HCT116 (cell line): ENCODE measurements around the gene KRTAP16-1. TPM values are rescaled to one million over a fixed set of nuclear protein-coding genes. Genes with fewer than 3 reads are reported as not detected.

Experiments used
- ATAC-seq: fragments of 200-7000 bp; cut with Tn5 transposase; 2 replicates; pipeline ENCODE4 v1.9.1; 2020; ENCODE audit warnings: mild to moderate bottlenecking, moderate library complexity
- BruUV-seq: library from RNA; stranded (reverse); fragments of 400-500 nt; replicated peaks from 2 replicates; lab custom pipeline; 2021; lab: Mats Ljungman, UMichigan
- CTCF ChIA-PET: fragments of 300-600 bp; sonication (Branson Sonifier 250); formaldehyde crosslinking; loops from one replicate; lab custom pipeline; 2021; ENCODE audit warnings: antibody characterized with exemption; lab: Charles Lee
- POLR2A ChIA-PET: fragments of 300-600, 350-600 bp; sonication (Branson Sonifier 250); formaldehyde crosslinking; loops from one replicate; lab custom pipeline; 2021; ENCODE audit warnings: antibody characterized with exemption; lab: Charles Lee
- RAD21 ChIA-PET, 2 experiments: fragments of 300-600 bp; sonication (Branson Sonifier 250); formaldehyde crosslinking; loops; one replicate each; lab custom pipeline; 2023; ENCODE audit warnings: low total read pairs in 2 of 2; ENCODE audit not compliant: uncharacterized antibody in 2 of 2, unreplicated experiment in 2 of 2, low non-redundant PET in 1 of 2; lab: Charles Lee
- DNase-seq: peaks from one replicate; pipeline ENCODE4 v3.0.0-alpha.2; 2010; ENCODE audit warnings: low read depth, low spot score
- H2AFZ ChIP-seq: fragments of 200-600 bp; shearing (Covaris generic), sonication (generic); 2 replicates; pipeline ENCODE4 v1.6.1; 2017; ENCODE audit warnings: low read depth, mixed run types, mixed read lengths, antibody characterized with exemption, low read length; ENCODE audit not compliant: poor library complexity, severe bottlenecking
- H3K27ac ChIP-seq: 2 replicates; pipeline ENCODE4 v1.5.1; 2012; ENCODE audit warnings: low read depth, low read length
- H3K27me3 ChIP-seq: fragments of 200-600 bp; sonication (generic); 2 replicates; pipeline ENCODE4 v1.6.1; 2016; ENCODE audit warnings: mixed run types, low read length, mixed read lengths; ENCODE audit not compliant: insufficient read depth
- H3K36me3 ChIP-seq, 2 experiments: fragments of 200-500 bp in 1 of 2; fragments of 200-600 bp in 1 of 2; sonication (Bioruptor generic) in 1 of 2; sonication (generic) in 1 of 2; 2 replicates each; pipeline versions ENCODE4 v1.5.1 to v1.6.1; 2014 to 2016; ENCODE audit warnings: low read length in 2 of 2, inconsistent platforms in 1 of 2, mixed read lengths in 1 of 2, mixed run types in 1 of 2; ENCODE audit not compliant: insufficient read depth in 2 of 2, control insufficient read depth in 1 of 2
- H3K4me1 ChIP-seq, 2 experiments: fragments of 200-600 bp in 1 of 2; sonication (generic) in 1 of 2; 2 replicates each; pipeline versions ENCODE4 v1.5.1 to v1.6.1; 2012 to 2017; ENCODE audit warnings: low read length in 2 of 2, inconsistent platforms in 1 of 2, mild to moderate bottlenecking in 1 of 2, mixed read lengths in 1 of 2, mixed run types in 1 of 2, moderate library complexity in 1 of 2; ENCODE audit not compliant: insufficient read depth in 2 of 2, control insufficient read depth in 1 of 2
- H3K4me2 ChIP-seq: fragments of 200-600 bp; sonication (generic); 2 replicates; pipeline ENCODE4 v1.6.1; 2017; ENCODE audit warnings: mixed run types, low read length, mixed read lengths
- H3K4me3 ChIP-seq, 2 experiments: fragments of 200-600 bp in 1 of 2; sonication (generic) in 1 of 2; replicated peaks in 1 of 2; 2 replicates each; pipeline ENCODE4 v1.5.1; 2011 to 2016; ENCODE audit warnings: low read length in 2 of 2, control low read depth in 1 of 2, low read depth in 1 of 2, mild to moderate bottlenecking in 1 of 2, mixed read lengths in 1 of 2, mixed run types in 1 of 2
- H3K79me2 ChIP-seq: fragments of 200-600 bp; sonication (generic); 2 replicates; pipeline ENCODE4 v1.6.1; 2017; ENCODE audit warnings: mild to moderate bottlenecking, mixed run types, low read length, moderate library complexity, mixed read lengths; ENCODE audit not compliant: insufficient read depth
- H3K9ac ChIP-seq: fragments of 200-600 bp; sonication (generic); 2 replicates; pipeline ENCODE4 v1.6.1; 2016; ENCODE audit warnings: low read length, mixed read lengths
- H3K9me2 ChIP-seq: fragments of 200-600 bp; sonication (generic), shearing (Covaris generic); 2 replicates; pipeline ENCODE4 v1.6.1; 2017; ENCODE audit warnings: mixed run types, mild to moderate bottlenecking, moderate library complexity; ENCODE audit not compliant: insufficient read depth
- H3K9me3 ChIP-seq, 2 experiments: fragments of 200-500 bp in 1 of 2; fragments of 200-600 bp in 1 of 2; sonication (Bioruptor generic) in 1 of 2; sonication (generic) in 1 of 2; 2 replicates each; pipeline ENCODE4 v1.6.1; 2014 to 2017; ENCODE audit warnings: low read length in 2 of 2, mixed read lengths in 2 of 2, inconsistent platforms in 1 of 2, low read depth in 1 of 2, mild to moderate bottlenecking in 1 of 2, mixed run types in 1 of 2, moderate library complexity in 1 of 2; ENCODE audit not compliant: control insufficient read depth in 1 of 2, insufficient read depth in 1 of 2
- H4K20me1 ChIP-seq: fragments of 200-600 bp; sonication (generic), shearing (Covaris generic); 2 replicates; pipeline ENCODE4 v1.6.1; 2017; ENCODE audit warnings: mixed run types, mild to moderate bottlenecking, moderate library complexity; ENCODE audit not compliant: insufficient read depth
- CEBPB ChIP-seq: IDR thresholded peaks from 2 replicates; pipeline ENCODE4 v1.6.1; 2012; ENCODE audit warnings: low read depth
- EGR1 ChIP-seq: IDR thresholded peaks from 2 replicates; pipeline ENCODE4 v1.6.1; 2012; ENCODE audit warnings: low read depth
- ELF1 ChIP-seq: IDR thresholded peaks from 2 replicates; pipeline ENCODE4 v1.6.1; 2012; ENCODE audit warnings: low read depth, borderline replicate concordance
- EZH2 ChIP-seq: fragments of 200-600 bp; sonication (generic); IDR thresholded peaks from 2 replicates; pipeline ENCODE4 v1.6.1; 2017; ENCODE audit warnings: antibody characterized with exemption, mixed run types
- JUND ChIP-seq: IDR thresholded peaks from 2 replicates; pipeline ENCODE4 v1.6.1; 2012
- POLR2A ChIP-seq: IDR thresholded peaks from 2 replicates; pipeline ENCODE4 v1.7.0; 2011; ENCODE audit warnings: borderline replicate concordance; ENCODE audit not compliant: insufficient read depth, insufficient read length; ENCODE audit errors: extremely low read depth
- POLR2AphosphoS5 ChIP-seq: IDR thresholded peaks from 2 replicates; pipeline ENCODE4 v1.6.1; 2011; ENCODE audit warnings: mild to moderate bottlenecking, low read depth, low read length, moderate library complexity
- RAD21 ChIP-seq: IDR thresholded peaks from 2 replicates; pipeline ENCODE4 v1.6.1; 2012; ENCODE audit warnings: low read depth, mild to moderate bottlenecking
- SIN3A ChIP-seq: IDR thresholded peaks from 2 replicates; pipeline ENCODE4 v1.6.1; 2012; ENCODE audit warnings: low read depth
- TCF7L2 ChIP-seq: IDR thresholded peaks from 2 replicates; pipeline ENCODE4 v1.7.0; 2011; ENCODE audit warnings: borderline replicate concordance, inconsistent platforms; ENCODE audit not compliant: insufficient read depth, insufficient read length; ENCODE audit errors: extremely low read depth
- YY1 ChIP-seq: IDR thresholded peaks from 2 replicates; pipeline ENCODE4 v1.6.1; 2011; ENCODE audit warnings: low read length, low read depth, moderate library complexity, mild to moderate bottlenecking; ENCODE audit not compliant: insufficient replicate concordance; ENCODE audit errors: extremely low read depth
- intact Hi-C: fragments of 100-400 bp; cut with micrococcal nuclease; formaldehyde crosslinking; loops from 2 replicates; pipeline ENCODE4 v1.10.0; 2022
- total RNA-seq: library from RNA; stranded (reverse); gene quantifications from one replicate; pipeline ENCODE4 v1.2.1, GENCODE V29; 2021; ENCODE audit not compliant: unreplicated experiment
- TF ChIP-seq, protein P1 (sequence below): IDR thresholded peaks from 2 replicates; pipeline ENCODE4 v1.6.1; 2012
- TF ChIP-seq, protein P2 (sequence below): IDR thresholded peaks from 2 replicates; pipeline ENCODE4 v1.6.1; 2011; ENCODE audit warnings: mild to moderate bottlenecking, low read length, moderate library complexity; ENCODE audit not compliant: insufficient replicate concordance; ENCODE audit errors: extremely low read depth

The KRTAP16-1 gene
- total RNA-seq, 1 experiment from 2014 or later = not detected

DNA sequence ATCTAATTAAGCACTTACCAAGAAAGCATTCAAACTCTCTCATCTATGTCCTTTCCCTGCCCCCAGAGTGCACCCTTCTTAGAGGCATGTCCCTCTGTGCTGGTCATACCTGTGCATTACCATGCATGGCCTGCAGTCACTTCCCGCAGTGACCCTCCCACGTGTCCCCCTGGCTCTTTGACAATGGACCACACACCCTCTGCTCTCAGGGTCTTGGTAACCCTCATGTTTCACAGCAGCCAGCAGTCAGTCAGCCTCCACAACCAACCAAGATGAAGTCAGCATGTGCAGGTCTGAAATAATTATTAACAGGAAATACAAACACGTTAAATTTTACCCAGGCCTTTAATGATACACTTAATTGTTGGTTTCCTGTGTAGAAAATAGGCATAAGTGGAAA lies 31.4 kb upstream of the KRTAP16-1 start:
- Histone ChIP-seq H3K4me2 (no peak overlapping the region), H3K27me3 (no peaks in the 10 kb centered on the region), H3K9ac (no peak overlapping the region), H4K20me1 (no peaks in the 10 kb centered on the region), H3K9me2 (no peaks in the 10 kb centered on the region)
- BruUV-seq = no TSS peak
- POLR2A ChIA-PET = no interaction called here
- TF ChIP-seq POLR2A = no peak
- TF ChIP-seq, protein P1, sequence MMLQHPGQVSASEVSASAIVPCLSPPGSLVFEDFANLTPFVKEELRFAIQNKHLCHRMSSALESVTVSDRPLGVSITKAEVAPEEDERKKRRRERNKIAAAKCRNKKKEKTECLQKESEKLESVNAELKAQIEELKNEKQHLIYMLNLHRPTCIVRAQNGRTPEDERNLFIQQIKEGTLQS = no peak
- no peak for TF ChIP-seq POLR2AphosphoS5
- no peak for TF ChIP-seq CEBPB
- TF ChIP-seq, protein P2, sequence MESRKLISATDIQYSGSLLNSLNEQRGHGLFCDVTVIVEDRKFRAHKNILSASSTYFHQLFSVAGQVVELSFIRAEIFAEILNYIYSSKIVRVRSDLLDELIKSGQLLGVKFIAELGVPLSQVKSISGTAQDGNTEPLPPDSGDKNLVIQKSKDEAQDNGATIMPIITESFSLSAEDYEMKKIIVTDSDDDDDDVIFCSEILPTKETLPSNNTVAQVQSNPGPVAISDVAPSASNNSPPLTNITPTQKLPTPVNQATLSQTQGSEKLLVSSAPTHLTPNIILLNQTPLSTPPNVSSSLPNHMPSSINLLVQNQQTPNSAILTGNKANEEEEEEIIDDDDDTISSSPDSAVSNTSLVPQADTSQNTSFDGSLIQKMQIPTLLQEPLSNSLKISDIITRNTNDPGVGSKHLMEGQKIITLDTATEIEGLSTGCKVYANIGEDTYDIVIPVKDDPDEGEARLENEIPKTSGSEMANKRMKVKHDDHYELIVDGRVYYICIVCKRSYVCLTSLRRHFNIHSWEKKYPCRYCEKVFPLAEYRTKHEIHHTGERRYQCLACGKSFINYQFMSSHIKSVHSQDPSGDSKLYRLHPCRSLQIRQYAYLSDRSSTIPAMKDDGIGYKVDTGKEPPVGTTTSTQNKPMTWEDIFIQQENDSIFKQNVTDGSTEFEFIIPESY = no peak
- TF ChIP-seq JUND = no peak
- no peak for TF ChIP-seq ELF1
- TF ChIP-seq EZH2 = no peak
- TF ChIP-seq TCF7L2 = no peak
- no peak for TF ChIP-seq YY1
- TF ChIP-seq EGR1 = no peak
- TF ChIP-seq SIN3A = no peak
- no peak for TF ChIP-seq RAD21
- TF ChIP-seq, all 23 proteins: peak for 0
- intact Hi-C loops = no loop called here
- ATAC-seq (no peak), DNase-seq (no peak)
- Histone ChIP-seq H3K4me3 (no peak overlapping the region), H3K9me3 (peaks cover 3 to 9% of the 10 kb centered on the region in 2 experiments; a peak in 1 of 4 replicates), H2AFZ (no peak overlapping the region), H3K27ac (no peak overlapping the region), H3K36me3 (no peaks in the 10 kb centered on the region), H3K4me1 (peaks cover 0 to under 1% of the 10 kb centered on the region in 2 experiments; a peak in 1 of 4 replicates), H3K79me2 (no peaks in the 10 kb centered on the region)
- CTCF ChIA-PET = interaction anchor here (1.1 kb wide), 1 partner anchor 11 kb away, joined by 3 read pairs; no protein-coding TSS in a partner anchor
- RAD21 ChIA-PET = no interaction called here
